H9 (cell line): ENCODE results near the gene FAM228A. TPM values are rescaled to one million over a fixed set of nuclear protein-coding genes. Genes with fewer than 3 reads are reported as not detected.

Source experiments
- DNase-seq: peaks from one replicate; pipeline ENCODE4 v3.0.0-alpha.2; 2017
- H2AFZ ChIP-seq: one replicate; pipeline ENCODE4 v1.6.1; 2013; ENCODE audit warnings: mild to moderate bottlenecking, low read length, control low read depth, moderate library complexity
- H2AK5ac ChIP-seq: 2 replicates; pipeline ENCODE4 v1.6.1; 2013; ENCODE audit warnings: low read length, control low read depth, mixed read lengths; ENCODE audit not compliant: insufficient read length
- H2BK120ac ChIP-seq: one replicate; pipeline ENCODE4 v1.6.1; 2013; ENCODE audit warnings: low read depth, mild to moderate bottlenecking, low read length, control low read depth, inconsistent platforms; ENCODE audit not compliant: poor library complexity, severe bottlenecking
- H2BK12ac ChIP-seq: 2 replicates; pipeline ENCODE4 v1.6.1; 2013; ENCODE audit warnings: low read length, control low read depth, mixed read lengths, low read depth; ENCODE audit not compliant: insufficient read length
- H2BK15ac ChIP-seq: 2 replicates; pipeline ENCODE4 v1.6.1; 2013; ENCODE audit warnings: low read depth, low read length, control low read depth
- H2BK20ac ChIP-seq: one replicate; pipeline ENCODE4 v1.6.1; 2013; ENCODE audit warnings: low read depth, mild to moderate bottlenecking, low read length, control low read depth, inconsistent platforms; ENCODE audit not compliant: poor library complexity, severe bottlenecking
- H2BK5ac ChIP-seq: 2 replicates; pipeline ENCODE4 v1.6.1; 2013; ENCODE audit warnings: low read length, control low read depth, mixed read lengths; ENCODE audit not compliant: insufficient read length
- H3K14ac ChIP-seq: 2 replicates; pipeline ENCODE4 v1.6.1; 2013; ENCODE audit warnings: low read length, control low read depth; ENCODE audit not compliant: insufficient read depth
- H3K18ac ChIP-seq: 2 replicates; pipeline ENCODE4 v1.6.1; 2013; ENCODE audit warnings: low read depth, mild to moderate bottlenecking, mixed read lengths, low read length, control low read depth; ENCODE audit not compliant: insufficient read length
- H3K23ac ChIP-seq: 2 replicates; pipeline ENCODE4 v1.6.1; 2013; ENCODE audit warnings: low read length, control low read depth, mixed read lengths, low read depth; ENCODE audit not compliant: insufficient read length
- H3K23me2 ChIP-seq: 2 replicates; pipeline ENCODE4 v1.6.1; 2013; ENCODE audit warnings: low read depth, mild to moderate bottlenecking, mixed read lengths, low read length, control low read depth; ENCODE audit not compliant: insufficient read length, poor library complexity, severe bottlenecking
- H3K27ac ChIP-seq: 2 replicates; pipeline ENCODE4 v1.5.1; 2013; ENCODE audit warnings: low read length, control low read depth, mixed read lengths, low read depth; ENCODE audit not compliant: insufficient read length
- H3K27me3 ChIP-seq: 2 replicates; pipeline ENCODE4 v1.6.1; 2013; ENCODE audit warnings: low read length, control low read depth, inconsistent platforms; ENCODE audit not compliant: insufficient read depth
- H3K4ac ChIP-seq: 2 replicates; pipeline ENCODE4 v1.6.1; 2013; ENCODE audit warnings: low read depth, mild to moderate bottlenecking, control low read depth, inconsistent platforms, low read length, moderate library complexity
- H3K4me1 ChIP-seq: 2 replicates; pipeline ENCODE4 v1.6.1; 2013; ENCODE audit warnings: low read length, control low read depth, inconsistent platforms; ENCODE audit not compliant: insufficient read depth
- H3K4me2 ChIP-seq: 2 replicates; pipeline ENCODE4 v1.6.1; 2013; ENCODE audit warnings: low read length, control low read depth, mixed read lengths; ENCODE audit not compliant: insufficient read length, insufficient read depth
- H3K56ac ChIP-seq: 2 replicates; pipeline ENCODE4 v1.6.1; 2013; ENCODE audit warnings: low read depth, mild to moderate bottlenecking, mixed read lengths, low read length, control low read depth; ENCODE audit not compliant: insufficient read length
- H3K79me1 ChIP-seq: 2 replicates; pipeline ENCODE4 v1.6.1; 2013; ENCODE audit warnings: low read depth, mild to moderate bottlenecking, moderate library complexity, low read length, control low read depth, inconsistent platforms; ENCODE audit not compliant: insufficient read depth, poor library complexity, severe bottlenecking
- H3K79me2 ChIP-seq: 2 replicates; pipeline ENCODE4 v1.6.1; 2013; ENCODE audit warnings: low read length, control low read depth, inconsistent platforms; ENCODE audit not compliant: insufficient read depth
- H3K9ac ChIP-seq: 2 replicates; pipeline ENCODE4 v1.6.1; 2013; ENCODE audit warnings: low read length, control low read depth, mixed read lengths; ENCODE audit not compliant: insufficient read length; ENCODE audit errors: extremely low read depth
- H3K9me3 ChIP-seq: one replicate; pipeline ENCODE4 v1.6.1; 2013; ENCODE audit warnings: low read depth, low read length, inconsistent platforms; ENCODE audit not compliant: control insufficient read depth
- H3T11ph ChIP-seq: one replicate; pipeline ENCODE4 v1.6.1; 2013; ENCODE audit warnings: mild to moderate bottlenecking, low read length, control low read depth, inconsistent platforms
- H4K20me1 ChIP-seq: one replicate; pipeline ENCODE4 v1.6.1; 2013; ENCODE audit not compliant: control insufficient read depth, insufficient read length, insufficient read depth
- H4K5ac ChIP-seq: 2 replicates; pipeline ENCODE4 v1.6.1; 2013; ENCODE audit warnings: low read depth, mild to moderate bottlenecking, mixed read lengths, low read length, control low read depth; ENCODE audit not compliant: insufficient read length
- H4K8ac ChIP-seq: replicated peaks from 2 replicates; pipeline ENCODE4 v1.6.1; 2013; ENCODE audit warnings: low read length, control low read depth, mixed read lengths, low read depth; ENCODE audit not compliant: insufficient read length
- H4K91ac ChIP-seq: 2 replicates; pipeline ENCODE4 v1.6.1; 2013; ENCODE audit warnings: low read depth, mild to moderate bottlenecking, moderate library complexity, mixed read lengths, low read length, control low read depth; ENCODE audit not compliant: insufficient read length
- H3K27ac Mint-ChIP-seq, 3 experiments: 2 replicates in 2 of 3; 3 replicates in 1 of 3; pipeline ENCODE4 v1.8.0; 2020 to 2021; ENCODE audit warnings: mixed read lengths in 3 of 3, mild to moderate bottlenecking in 1 of 3, moderate library complexity in 1 of 3
- H3K27me3 Mint-ChIP-seq: 2 replicates; pipeline ENCODE4 v1.8.0; 2021; ENCODE audit warnings: low read depth, mild to moderate bottlenecking, moderate library complexity, mixed read lengths
- H3K36me3 Mint-ChIP-seq, 3 experiments: 2 replicates in 2 of 3; 3 replicates in 1 of 3; pipeline ENCODE4 v1.8.0; 2020 to 2021; ENCODE audit warnings: low read depth in 3 of 3, mixed read lengths in 3 of 3; ENCODE audit not compliant: insufficient read depth in 1 of 3
- H3K4me1 Mint-ChIP-seq, 2 experiments: 2 replicates each; pipeline ENCODE4 v1.8.0; 2020; ENCODE audit warnings: mixed read lengths in 2 of 2
- H3K4me3 Mint-ChIP-seq, 2 experiments: 2 replicates in 1 of 2; 3 replicates in 1 of 2; pipeline ENCODE4 v1.8.0; 2020 to 2021; ENCODE audit warnings: mild to moderate bottlenecking in 2 of 2, mixed read lengths in 2 of 2, moderate library complexity in 1 of 2
- H3K9me3 Mint-ChIP-seq, 2 experiments: 2 replicates in 1 of 2; 3 replicates in 1 of 2; pipeline ENCODE4 v1.8.0; 2020; ENCODE audit warnings: mild to moderate bottlenecking in 2 of 2, mixed read lengths in 2 of 2, moderate library complexity in 1 of 2
- WGBS: extraction: QIAGEN DNeasy Blood & Tissue Kit; methylation state at CpG from one replicate; pipeline ENCODE4 v1.1.7; 2013; ENCODE audit warnings: missing lambda C conversion rate, low lambda C conversion rate, mixed read lengths; ENCODE audit not compliant: insufficient read length; ENCODE audit errors: extremely low coverage; 5-methylcytosine and 5-hydroxymethylcytosine counted together
- total RNA-seq: library from RNA; stranded (reverse); gene quantifications from 2 replicates; pipeline ENCODE4 v1.2.1, GENCODE V29; 2021
- TF ChIP-seq, protein P1 (sequence below): fragments of 200-600 bp; sonication (generic); conservative IDR thresholded peaks from 3 replicates; pipeline ENCODE4 v1.8.0; 2021; ENCODE audit warnings: antibody characterized with exemption, mild to moderate bottlenecking

Gene FAM228A
- total RNA-seq, 1 experiment from 2014 or later: not detected

DNA sequence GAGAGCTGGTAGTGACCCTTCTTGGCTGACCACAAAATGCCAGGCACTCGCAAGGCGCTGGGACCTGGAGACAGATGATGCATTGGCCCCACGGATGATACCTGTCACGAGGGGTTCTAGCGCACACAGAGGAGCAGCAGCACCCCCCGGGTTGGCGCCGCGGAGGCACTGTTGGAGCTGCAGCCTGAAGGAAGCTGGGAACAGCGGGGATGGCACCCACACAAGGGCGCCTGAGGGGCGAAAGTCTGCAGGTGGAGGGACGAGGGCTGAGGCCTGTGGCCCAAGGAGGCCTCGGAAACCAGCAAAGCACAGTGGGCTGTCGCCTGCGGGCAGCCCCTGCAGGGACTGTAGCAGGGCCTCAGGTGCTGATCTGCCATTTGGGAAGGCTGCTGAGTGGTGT, 33.6 kb downstream of the FAM228A start:
- Histone ChIP-seq H3K4me1 (no peaks in the 10 kb centered on the region), H2AK5ac (no peak overlapping the region), H3K23me2 (no peaks in the 10 kb centered on the region), H3K27me3 (no peaks in the 10 kb centered on the region), H3K56ac (no peak overlapping the region), H2AFZ (no peak overlapping the region), H2BK15ac (no peak overlapping the region), H3K79me2 (no peaks in the 10 kb centered on the region), H3K23ac (no peak overlapping the region), H2BK120ac (no peak overlapping the region), H3K18ac (no peak overlapping the region), H4K20me1 (no peaks in the 10 kb centered on the region), H3T11ph (no peak overlapping the region), H3K4me2 (no peak overlapping the region), H3K9me3 (no peaks in the 10 kb centered on the region), H2BK5ac (no peak overlapping the region), H3K4ac (no peak overlapping the region), H4K8ac (no peak overlapping the region), H2BK12ac (no peak overlapping the region), H3K27ac (no peak overlapping the region), H2BK20ac (no peak overlapping the region), H3K9ac (no peak overlapping the region), H4K5ac (no peak overlapping the region), H3K79me1 (no peaks in the 10 kb centered on the region), H3K14ac (no peak overlapping the region), H4K91ac (no peak overlapping the region)
- WGBS: no CpG with 5 or more reads among the region's 16 CpGs
- peaks cover 2 to 16% of the 10 kb centered on the region in 2 experiments; a peak in 2 of 4 replicates for H3K4me1 Mint-ChIP-seq
- TF ChIP-seq, protein P1, sequence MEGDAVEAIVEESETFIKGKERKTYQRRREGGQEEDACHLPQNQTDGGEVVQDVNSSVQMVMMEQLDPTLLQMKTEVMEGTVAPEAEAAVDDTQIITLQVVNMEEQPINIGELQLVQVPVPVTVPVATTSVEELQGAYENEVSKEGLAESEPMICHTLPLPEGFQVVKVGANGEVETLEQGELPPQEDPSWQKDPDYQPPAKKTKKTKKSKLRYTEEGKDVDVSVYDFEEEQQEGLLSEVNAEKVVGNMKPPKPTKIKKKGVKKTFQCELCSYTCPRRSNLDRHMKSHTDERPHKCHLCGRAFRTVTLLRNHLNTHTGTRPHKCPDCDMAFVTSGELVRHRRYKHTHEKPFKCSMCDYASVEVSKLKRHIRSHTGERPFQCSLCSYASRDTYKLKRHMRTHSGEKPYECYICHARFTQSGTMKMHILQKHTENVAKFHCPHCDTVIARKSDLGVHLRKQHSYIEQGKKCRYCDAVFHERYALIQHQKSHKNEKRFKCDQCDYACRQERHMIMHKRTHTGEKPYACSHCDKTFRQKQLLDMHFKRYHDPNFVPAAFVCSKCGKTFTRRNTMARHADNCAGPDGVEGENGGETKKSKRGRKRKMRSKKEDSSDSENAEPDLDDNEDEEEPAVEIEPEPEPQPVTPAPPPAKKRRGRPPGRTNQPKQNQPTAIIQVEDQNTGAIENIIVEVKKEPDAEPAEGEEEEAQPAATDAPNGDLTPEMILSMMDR: no peak
- H3K36me3 Mint-ChIP-seq: peaks cover 0 to 7% (median 0%) of the 10 kb centered on the region in 3 experiments; a peak in 3 of 7 replicates
- no peak overlapping the region for H3K4me3 Mint-ChIP-seq
- DNase-seq: no peak
- H3K27me3 Mint-ChIP-seq: no peaks in the 10 kb centered on the region; the same call in 1 of the 2 replicates
- peak overlapping the region in 1 of 3 experiments; percentile 44; a peak in 1 of 7 replicates for H3K27ac Mint-ChIP-seq
- H3K9me3 Mint-ChIP-seq: no peaks in the 10 kb centered on the region; a peak in 1 of 5 replicates
